ENCODE data around the gene CCND1.

Gene CCND1

GRCh38 chr11:69658626-69659450 is 17.9 kb downstream of the CCND1 start:
- H3K27ac ChIP-seq (ENCODE audit: insufficient read depth in 1 of 2, low read depth in 1 of 2, low read length in 2 of 2, poor library complexity in 1 of 2, severe bottlenecking in 2 of 2) = no peak overlapping the region
- no peak for DNase-seq
- WGBS (ENCODE audit: insufficient coverage) = 97% methylated on average over 17 of the region's 18 CpGs
- no peaks in the 10 kb centered on the region for H3K9me3 ChIP-seq (ENCODE audit: control extremely low read depth in 1 of 5, control insufficient read depth in 4 of 5, insufficient read depth in 2 of 5, low read depth in 1 of 5, low read length in 4 of 5)
- ChIA-PET POLR2A (no interaction called here), CTCF (interaction anchor here (0.9 to 5.2 kb wide), 3 partner anchors 9 to 15 kb away, joined by 3 to 38 read pairs (median 5); no protein-coding TSS in a partner anchor)
- H3K4me3 ChIP-seq (ENCODE audit: control insufficient read depth in 1 of 7, extremely low read depth in 1 of 7, insufficient read depth in 4 of 7, low read depth in 2 of 7, low read length in 6 of 7) = no peak overlapping the region
- H3K27me3 ChIP-seq (replicated peaks in 2 of 5; ENCODE audit: control insufficient read depth in 4 of 5, insufficient read depth in 5 of 5, low read length in 4 of 5) = no peaks in the 10 kb centered on the region
- peaks cover 0 to 3% (median 0%) of the 10 kb centered on the region in 4 experiments for H3K36me3 ChIP-seq (ENCODE audit: control insufficient read depth in 4 of 4, insufficient read depth in 4 of 4, low read length in 3 of 4)
- H3K4me1 ChIP-seq (ENCODE audit: control extremely low read depth in 1 of 4, control insufficient read depth in 4 of 4, insufficient read depth in 4 of 4, low read length in 3 of 4) = peaks cover 0 to 14% (median 3%) of the 10 kb centered on the region in 4 experiments

GRCh38 chr11:69659591-69659990 is 18.6 kb downstream of the CCND1 start:
- WGBS (ENCODE audit: insufficient coverage) = 97% methylated on average over 10 of the region's 12 CpGs
- H3K36me3 ChIP-seq (ENCODE audit: control insufficient read depth in 4 of 4, insufficient read depth in 4 of 4, low read length in 3 of 4) = peaks cover 0 to 7% (median 5%) of the 10 kb centered on the region in 4 experiments
- H3K4me3 ChIP-seq (ENCODE audit: control insufficient read depth in 1 of 7, extremely low read depth in 1 of 7, insufficient read depth in 4 of 7, low read depth in 2 of 7, low read length in 6 of 7) = no peak overlapping the region
- H3K9me3 ChIP-seq (ENCODE audit: control extremely low read depth in 1 of 5, control insufficient read depth in 4 of 5, insufficient read depth in 2 of 5, low read depth in 1 of 5, low read length in 4 of 5) = no peaks in the 10 kb centered on the region
- CTCF ChIA-PET = interaction anchor here (1.3 to 5.2 kb wide), 3 partner anchors 11 to 558 kb away, joined by 3 to 38 read pairs (median 5); no protein-coding TSS in a partner anchor
- POLR2A ChIA-PET = no interaction called here
- no peak overlapping the region for H3K27ac ChIP-seq (ENCODE audit: insufficient read depth in 1 of 2, low read depth in 1 of 2, low read length in 2 of 2, poor library complexity in 1 of 2, severe bottlenecking in 2 of 2)
- no peak for DNase-seq
- no peaks in the 10 kb centered on the region for H3K27me3 ChIP-seq (replicated peaks in 2 of 5; ENCODE audit: control insufficient read depth in 4 of 5, insufficient read depth in 5 of 5, low read length in 4 of 5)
- H3K4me1 ChIP-seq (ENCODE audit: control extremely low read depth in 1 of 4, control insufficient read depth in 4 of 4, insufficient read depth in 4 of 4, low read length in 3 of 4) = peaks cover 0 to 14% (median 3%) of the 10 kb centered on the region in 4 experiments

- Histone ChIP-seq H3K4me1 (ENCODE audit: control extremely low read depth in 1 of 4, control insufficient read depth in 4 of 4, insufficient read depth in 4 of 4, low read length in 3 of 4) (peaks cover 0 to 14% (median 3%) of the 10 kb centered on the region in 4 experiments), H3K27me3 (replicated peaks in 2 of 5; ENCODE audit: control insufficient read depth in 4 of 5, insufficient read depth in 5 of 5, low read length in 4 of 5) (no peaks in the 10 kb centered on the region), H3K36me3 (ENCODE audit: control insufficient read depth in 4 of 4, insufficient read depth in 4 of 4, low read length in 3 of 4) (peaks cover 0 to 11% (median 7%) of the 10 kb centered on the region in 4 experiments), H3K27ac (ENCODE audit: insufficient read depth in 1 of 2, low read depth in 1 of 2, low read length in 2 of 2, poor library complexity in 1 of 2, severe bottlenecking in 2 of 2) (no peak overlapping the region), H3K9me3 (ENCODE audit: control extremely low read depth in 1 of 5, control insufficient read depth in 4 of 5, insufficient read depth in 2 of 5, low read depth in 1 of 5, low read length in 4 of 5) (no peaks in the 10 kb centered on the region), H3K4me3 (ENCODE audit: control insufficient read depth in 1 of 7, extremely low read depth in 1 of 7, insufficient read depth in 4 of 7, low read depth in 2 of 7, low read length in 6 of 7) (no peak overlapping the region)
- POLR2A ChIA-PET = no interaction called here
- WGBS (ENCODE audit: insufficient coverage) = 100% methylated on average over 1 of the region's 4 CpGs
- CTCF ChIA-PET = interaction anchor here (1.1 to 5.2 kb wide), 3 partner anchors 11 to 559 kb away, joined by 3 to 38 read pairs (median 3); no protein-coding TSS in a partner anchor
- DNase-seq = no peak
Observed at GRCh38 chr11:69660001-69660500, 19.1 kb downstream of the CCND1 start.

GRCh38 chr11:69661413-69661715 is 20.4 kb downstream of the CCND1 start:
- ChIA-PET CTCF (interaction anchor here (1.6 to 5.2 kb wide), 4 partner anchors 10 to 560 kb away, joined by 4 to 38 read pairs (median 7); no protein-coding TSS in a partner anchor), POLR2A (no interaction called here)
- no peak overlapping the region for H3K27ac ChIP-seq (ENCODE audit: insufficient read depth in 1 of 2, low read depth in 1 of 2, low read length in 2 of 2, poor library complexity in 1 of 2, severe bottlenecking in 2 of 2)
- DNase-seq = no peak
- H3K36me3 ChIP-seq (ENCODE audit: control insufficient read depth in 4 of 4, insufficient read depth in 4 of 4, low read length in 3 of 4) = peaks cover under 1 to 20% (median 10%) of the 10 kb centered on the region in 4 experiments
- no peak overlapping the region for H3K4me3 ChIP-seq (ENCODE audit: control insufficient read depth in 1 of 7, extremely low read depth in 1 of 7, insufficient read depth in 4 of 7, low read depth in 2 of 7, low read length in 6 of 7)
- no peaks in the 10 kb centered on the region for H3K9me3 ChIP-seq (ENCODE audit: control extremely low read depth in 1 of 5, control insufficient read depth in 4 of 5, insufficient read depth in 2 of 5, low read depth in 1 of 5, low read length in 4 of 5)
- WGBS (ENCODE audit: insufficient coverage) = 70% methylated on average over 7 of the region's 10 CpGs
- H3K27me3 ChIP-seq (replicated peaks in 2 of 5; ENCODE audit: control insufficient read depth in 4 of 5, insufficient read depth in 5 of 5, low read length in 4 of 5) = no peaks in the 10 kb centered on the region
- H3K4me1 ChIP-seq (ENCODE audit: control extremely low read depth in 1 of 4, control insufficient read depth in 4 of 4, insufficient read depth in 4 of 4, low read length in 3 of 4) = peaks cover 0 to 14% (median 3%) of the 10 kb centered on the region in 4 experiments

- Histone ChIP-seq H3K4me1 (ENCODE audit: control extremely low read depth in 1 of 4, control insufficient read depth in 4 of 4, insufficient read depth in 4 of 4, low read length in 3 of 4) (peaks cover 0 to 14% (median 3%) of the 10 kb centered on the region in 4 experiments), H3K9me3 (ENCODE audit: control extremely low read depth in 1 of 5, control insufficient read depth in 4 of 5, insufficient read depth in 2 of 5, low read depth in 1 of 5, low read length in 4 of 5) (no peaks in the 10 kb centered on the region), H3K36me3 (ENCODE audit: control insufficient read depth in 4 of 4, insufficient read depth in 4 of 4, low read length in 3 of 4) (peaks cover 4 to 27% (median 12%) of the 10 kb centered on the region in 4 experiments), H3K27ac (ENCODE audit: insufficient read depth in 1 of 2, low read depth in 1 of 2, low read length in 2 of 2, poor library complexity in 1 of 2, severe bottlenecking in 2 of 2) (no peak overlapping the region), H3K27me3 (replicated peaks in 2 of 5; ENCODE audit: control insufficient read depth in 4 of 5, insufficient read depth in 5 of 5, low read length in 4 of 5) (no peaks in the 10 kb centered on the region), H3K4me3 (ENCODE audit: control insufficient read depth in 1 of 7, extremely low read depth in 1 of 7, insufficient read depth in 4 of 7, low read depth in 2 of 7, low read length in 6 of 7) (no peak overlapping the region)
- ChIA-PET CTCF (interaction anchor here (1.1 to 5.2 kb wide), 5 partner anchors 9 to 561 kb away, joined by 3 to 38 read pairs (median 6); no protein-coding TSS in a partner anchor), POLR2A (no interaction called here)
- DNase-seq = peak in 2 of 3 donors; percentile 46 to 62
- WGBS (ENCODE audit: insufficient coverage) = 39% methylated on average over 11 of the region's 16 CpGs
Observed at GRCh38 chr11:69662021-69662698, 21.2 kb downstream of the CCND1 start.

GRCh38 chr11:69662806-69663205 is 21.9 kb downstream of the CCND1 start:
- 96% methylated on average over 10 of the region's 13 CpGs for WGBS (ENCODE audit: insufficient coverage)
- Histone ChIP-seq H3K27me3 (replicated peaks in 2 of 5; ENCODE audit: control insufficient read depth in 4 of 5, insufficient read depth in 5 of 5, low read length in 4 of 5) (no peaks in the 10 kb centered on the region), H3K27ac (ENCODE audit: insufficient read depth in 1 of 2, low read depth in 1 of 2, low read length in 2 of 2, poor library complexity in 1 of 2, severe bottlenecking in 2 of 2) (no peak overlapping the region), H3K4me3 (ENCODE audit: control insufficient read depth in 1 of 7, extremely low read depth in 1 of 7, insufficient read depth in 4 of 7, low read depth in 2 of 7, low read length in 6 of 7) (no peak overlapping the region), H3K4me1 (ENCODE audit: control extremely low read depth in 1 of 4, control insufficient read depth in 4 of 4, insufficient read depth in 4 of 4, low read length in 3 of 4) (peaks cover 0 to 14% (median 3%) of the 10 kb centered on the region in 4 experiments), H3K9me3 (ENCODE audit: control extremely low read depth in 1 of 5, control insufficient read depth in 4 of 5, insufficient read depth in 2 of 5, low read depth in 1 of 5, low read length in 4 of 5) (no peaks in the 10 kb centered on the region), H3K36me3 (ENCODE audit: control insufficient read depth in 4 of 4, insufficient read depth in 4 of 4, low read length in 3 of 4) (peaks cover 4 to 31% (median 17%) of the 10 kb centered on the region in 4 experiments)
- DNase-seq = no peak
- ChIA-PET POLR2A (no interaction called here), CTCF (interaction anchor here (1.1 to 5.2 kb wide), 4 partner anchors 8 to 562 kb away, joined by 3 to 38 read pairs (median 7); no protein-coding TSS in a partner anchor)

Data from common myeloid progenitor, CD34-positive (primary cell).